GM12878 (cell line): Measurements from ENCODE around the gene LSMEM2. TPM values are rescaled to one million over a fixed set of nuclear protein-coding genes. Genes with fewer than 3 reads are reported as not detected.

ENCODE experiments used
- ATAC-seq: fragments of 200-7000 bp; cut with Tn5 transposase; 3 replicates; pipeline ENCODE4 v1.9.1; 2020; ENCODE audit warnings: mild to moderate bottlenecking, moderate library complexity
- BruUV-seq: library from RNA; stranded (reverse); fragments of 400-500 nt; replicated peaks from 2 replicates; lab custom pipeline; 2021; lab: Mats Ljungman, UMichigan
- CTCF ChIA-PET: fragments of 300-600 bp; sonication (Branson Sonifier 250); formaldehyde crosslinking; extraction: SDS; loops from one replicate; lab custom pipeline; 2021; ENCODE audit warnings: inconsistent platforms; lab: Yijun Ruan, JAX
- POLR2A ChIA-PET: fragments of 350-600 bp; formaldehyde crosslinking; extraction: SDS; loops from one replicate; lab custom pipeline; 2021; ENCODE audit warnings: inconsistent platforms; lab: Charles Lee
- RAD21 ChIA-PET: fragments of 300-600 bp; sonication (Branson Sonifier 250); formaldehyde crosslinking; loops from one replicate; lab custom pipeline; 2023; ENCODE audit warnings: antibody characterized with exemption; ENCODE audit not compliant: unreplicated experiment; lab: Charles Lee
- SMC1A ChIA-PET: fragments of 300-600 bp; sonication (Branson Sonifier 250); formaldehyde crosslinking; loops from one replicate; lab custom pipeline; 2023; ENCODE audit not compliant: unreplicated experiment, uncharacterized antibody; lab: Charles Lee
- DNase-seq: peaks from one replicate; pipeline ENCODE4 v3.0.0-alpha.2; 2011; ENCODE audit warnings: low read depth, low spot score
- FAIRE-seq: peaks from 3 replicates; lab custom pipeline; 2011; peaks lifted over from hg19 to GRCh38; lab: Jason Lieb, UNC
- H2AFZ ChIP-seq: 2 replicates; pipeline ENCODE4 v1.6.0; 2011; ENCODE audit warnings: low read depth, low read length, control low read depth; ENCODE audit not compliant: control insufficient read depth
- H3K27ac ChIP-seq: 2 replicates; pipeline ENCODE4 v1.5.1; 2011; ENCODE audit warnings: control low read depth; ENCODE audit not compliant: control insufficient read depth, insufficient read depth
- H3K27me3 ChIP-seq, 2 experiments: replicated peaks in 1 of 2; 2 replicates each; pipeline versions ENCODE4 v1.6.0 to v1.6.1; 2011; ENCODE audit warnings: low read length in 1 of 2; ENCODE audit not compliant: control insufficient read depth in 2 of 2, insufficient read depth in 2 of 2
- H3K36me3 ChIP-seq, 2 experiments: 2 replicates each; pipeline ENCODE4 v1.5.1; 2011; ENCODE audit warnings: low read length in 1 of 2; ENCODE audit not compliant: control insufficient read depth in 2 of 2, insufficient read depth in 2 of 2
- H3K4me1 ChIP-seq: 2 replicates; pipeline ENCODE4 v1.6.1; 2011; ENCODE audit warnings: mild to moderate bottlenecking, low read length, moderate library complexity, mixed read lengths; ENCODE audit not compliant: control insufficient read depth, insufficient read depth
- H3K4me2 ChIP-seq: 2 replicates; pipeline ENCODE4 v1.6.0; 2011; ENCODE audit warnings: control low read depth; ENCODE audit not compliant: control insufficient read depth, insufficient read depth
- H3K4me3 ChIP-seq: fragments of 200-600 bp; sonication (generic); 2 replicates; pipeline ENCODE4 v1.5.1; 2016
- H3K79me2 ChIP-seq: 2 replicates; pipeline ENCODE4 v1.6.0; 2011; ENCODE audit warnings: low read length; ENCODE audit not compliant: control insufficient read depth, insufficient read depth
- H3K9ac ChIP-seq: 2 replicates; pipeline ENCODE4 v1.8.0; 2011; ENCODE audit warnings: low read length, control low read depth, mixed read lengths; ENCODE audit not compliant: control insufficient read depth, insufficient read depth
- H3K9me3 ChIP-seq: replicated peaks from 3 replicates; pipeline ENCODE4 v1.5.1; 2011; ENCODE audit warnings: mild to moderate bottlenecking, low read length; ENCODE audit not compliant: control insufficient read depth, insufficient read depth
- H4K20me1 ChIP-seq: 2 replicates; pipeline ENCODE4 v1.6.0; 2011; ENCODE audit not compliant: control insufficient read depth, insufficient read depth
- ATF7 ChIP-seq: fragments of 450-650 bp; IDR thresholded peaks from 2 replicates; pipeline ENCODE4 v1.6.1; 2016; ENCODE audit warnings: low read depth, mild to moderate bottlenecking
- BCLAF1 ChIP-seq: fragments of 450-650 bp; IDR thresholded peaks from 2 replicates; pipeline ENCODE4 v1.6.1; 2017; ENCODE audit warnings: antibody characterized with exemption, mild to moderate bottlenecking, moderate library complexity
- BMI1 ChIP-seq: fragments of 450-650 bp; IDR thresholded peaks from 2 replicates; pipeline ENCODE4 v1.6.1; 2016; ENCODE audit warnings: mild to moderate bottlenecking, moderate library complexity, borderline replicate concordance
- CHD4 ChIP-seq: fragments of 200-600 bp; sonication (generic); IDR thresholded peaks from 2 replicates; pipeline ENCODE4 v1.6.1; 2016; ENCODE audit warnings: mild to moderate bottlenecking
- EP300 ChIP-seq, 2 experiments: fragments of 150-350 bp in 1 of 2; IDR thresholded peaks; 2 replicates each; pipeline ENCODE4 v1.6.1; 2011 to 2012; ENCODE audit warnings: low read depth in 2 of 2, low read length in 2 of 2, borderline replicate concordance in 1 of 2, improper control_type of control experiment in 1 of 2, inconsistent platforms in 1 of 2; ENCODE audit not compliant: control insufficient read depth in 1 of 2
- GATAD2B ChIP-seq: fragments of 450-650 bp; conservative IDR thresholded peaks from 2 replicates; pipeline ENCODE4 v1.6.1; 2017; ENCODE audit warnings: low read depth, mild to moderate bottlenecking, moderate library complexity
- IRF4 ChIP-seq: IDR thresholded peaks from 2 replicates; pipeline ENCODE4 v1.6.1; 2011; ENCODE audit warnings: low read depth, low read length
- IRF5 ChIP-seq: fragments of 450-650 bp; IDR thresholded peaks from 2 replicates; pipeline ENCODE4 v1.6.1; 2017; ENCODE audit warnings: borderline replicate concordance
- MEF2A ChIP-seq: IDR thresholded peaks from 2 replicates; pipeline ENCODE4 v1.6.1; 2011; ENCODE audit warnings: low read depth, mild to moderate bottlenecking, low read length, moderate library complexity; ENCODE audit not compliant: insufficient read depth
- MYC ChIP-seq: IDR thresholded peaks from 2 replicates; pipeline ENCODE4 v1.6.1; 2011; ENCODE audit warnings: mild to moderate bottlenecking, low read length, moderate library complexity, inconsistent platforms; ENCODE audit not compliant: insufficient read depth, insufficient replicate concordance, insufficient read length, severe bottlenecking
- NR2C1 ChIP-seq: fragments of 450-650 bp; IDR thresholded peaks from 2 replicates; pipeline ENCODE4 v1.6.1; 2017; ENCODE audit warnings: antibody characterized with exemption, mild to moderate bottlenecking, moderate library complexity
- NRF1 ChIP-seq: conservative IDR thresholded peaks from 2 replicates; pipeline ENCODE4 v1.6.1; 2011; ENCODE audit warnings: mild to moderate bottlenecking, low read depth, low read length, improper control_type of control experiment
- PML ChIP-seq: IDR thresholded peaks from 2 replicates; pipeline ENCODE4 v1.6.1; 2012; ENCODE audit warnings: low read length, inconsistent platforms
- POLR2AphosphoS5 ChIP-seq: IDR thresholded peaks from 2 replicates; pipeline ENCODE4 v1.6.1; 2011; ENCODE audit warnings: mild to moderate bottlenecking, low read length, inconsistent platforms
- RCOR1 ChIP-seq: conservative IDR thresholded peaks from 2 replicates; pipeline ENCODE4 v1.6.1; 2012; ENCODE audit warnings: low read depth, low read length, improper control_type of control experiment
- SMAD1 ChIP-seq: fragments of 450-650 bp; IDR thresholded peaks from 2 replicates; pipeline ENCODE4 v1.6.1; 2018; ENCODE audit warnings: mild to moderate bottlenecking, low read depth; ENCODE audit not compliant: partially characterized antibody
- STAT3 ChIP-seq: IDR thresholded peaks from 2 replicates; pipeline ENCODE4 v1.6.1; 2011; ENCODE audit warnings: low read depth, low read length, improper control_type of control experiment
- TAF1 ChIP-seq: IDR thresholded peaks from 2 replicates; pipeline ENCODE4 v1.6.1; 2011; ENCODE audit warnings: mild to moderate bottlenecking, low read depth, low read length, borderline replicate concordance
- ZNF217 ChIP-seq: fragments of 450-650 bp; IDR thresholded peaks from 2 replicates; pipeline ENCODE4 v1.6.1; 2017; ENCODE audit warnings: antibody characterized with exemption, mild to moderate bottlenecking
- WGBS: methylation state at CpG from one replicate; pipeline ENCODE4 v1.1.6; 2016; ENCODE audit warnings: low lambda C conversion rate; ENCODE audit not compliant: insufficient replicate concordance, insufficient coverage; ENCODE audit errors: missing lambda C conversion rate; 5-methylcytosine and 5-hydroxymethylcytosine counted together
- in situ Hi-C: fragments of 300-500 bp; cut with MboI; formaldehyde crosslinking; loops from 9 replicates; pipeline ENCODE4 v1.14.3; 2018; ENCODE audit warnings: mixed read lengths
- intact Hi-C: fragments of 100-400 bp; cut with micrococcal nuclease; formaldehyde crosslinking; loops from one replicate; pipeline ENCODE4 v1.14.2; 2022; ENCODE audit not compliant: unreplicated experiment
- polyA plus RNA-seq, 11 experiments: library from polyadenylated mRNA; depleted of rRNA in 4 of 11; unstranded in 6 of 11; stranded (reverse) in 5 of 11; fragments of >200 nt; fragmentation: Nextera tagmentation in 4 of 11; fragmentation: Illumina TruSeq in 1 of 11; extraction: Ambion mirVana in 4 of 11; extraction: Trizol in 1 of 11; gene quantifications; 1 replicate in 1 of 11; 2 replicates in 10 of 11; pipeline versions ENCODE4 v1.2.1 to v1.2.3, GENCODE V29; 2011 to 2016; ENCODE audit warnings: inconsistent platforms in 2 of 11, missing spikeins in 2 of 11, low read depth in 1 of 11
- total RNA-seq, 4 experiments: library from RNA; depleted of rRNA in 3 of 4; stranded (reverse); fragments of >200 nt in 3 of 4; fragmentation: Illumina TruSeq in 1 of 4; extraction: Trizol in 1 of 4; gene quantifications; 2 replicates each; pipeline versions ENCODE4 v1.2.1 to v1.2.3, GENCODE V29; 2013 to 2021

Gene LSMEM2
- total and polyA plus RNA-seq, 10 of the 15 experiments (the other 5 are each of a cell fraction or from before 2014, with no cell fraction given), result 0.17 TPM; not detected in 9

GRCh38 chr3:50334339-50335075 lies 55.6 kb downstream of the LSMEM2 start:
- Histone ChIP-seq H3K4me3 (peak overlapping the region; percentile 28; the same call in 1 of the 2 replicates), H3K36me3 (peaks cover 16 to 25% of the 10 kb centered on the region in 2 experiments), H3K27me3 (no peaks in the 10 kb centered on the region), H3K27ac (no peak overlapping the region; the same call in 1 of the 2 replicates), H2AFZ (no peak overlapping the region), H4K20me1 (no peaks in the 10 kb centered on the region; the same call in 1 of the 2 replicates), H3K79me2 (peaks cover 64% of the 10 kb centered on the region), H3K4me1 (peaks cover 10% of the 10 kb centered on the region; the same call in 1 of the 2 replicates), H3K9me3 (no peaks in the 10 kb centered on the region), H3K9ac (peak overlapping the region; percentile 15; the same call in 1 of the 2 replicates), H3K4me2 (peak overlapping the region; percentile 77)
- FAIRE-seq (no peak), DNase-seq (no peak), ATAC-seq (no peak)
- CTCF ChIA-PET, result interaction anchor here (1.5 to 10.5 kb wide), 2 partner anchors 12 to 36 kb away, joined by 5 to 72 read pairs; partner anchors contain the start of genes HYAL2, HYAL3 and NAA80
- RAD21 ChIA-PET, result interaction anchor here (0.5 kb wide), 1 partner anchor 135 kb away, joined by 3 read pairs; no protein-coding TSS in a partner anchor
- TF ChIP-seq TAF1 (no peak), EP300 (IDR thresholded peaks at IDR 0.05; ENCODE audit: borderline replicate concordance in 1 of 2, control insufficient read depth in 1 of 2, low read depth in 2 of 2, low read length in 2 of 2) (no peak), BMI1 (no peak), PML (no peak), IRF4 (no peak), IRF5 (no peak), ZNF217 (no peak), RCOR1 (no peak), POLR2AphosphoS5 (no peak), MYC (no peak), MEF2A (no peak), SMAD1 (no peak), GATAD2B (no peak), CHD4 (no peak), ATF7 (no peak), NR2C1 (no peak), BCLAF1 (no peak), STAT3 (no peak), NRF1 (no peak)
- in situ Hi-C loops, result loop anchor here (10.0 kb wide), 1 partner anchor 1060 kb away; the partner anchor contains the start of gene RBM15B
- 54% methylated on average over 5 of the region's 5 CpGs for WGBS
- BruUV-seq, result no TSS peak
- intact Hi-C loops, result loop anchor here (5.0 kb wide), 2 partner anchors 37 to 97 kb away; partner anchors contain the start of genes GNAI2, HYAL3 and NAA80
- POLR2A ChIA-PET, result interaction anchor here (0.5 to 1.7 kb wide), 4 partner anchors 12 to 375 kb away, joined by 3 to 6 read pairs (median 4); partner anchors contain the start of gene HYAL2
- SMC1A ChIA-PET, result interaction anchor here (1.5 kb wide), 1 partner anchor 13 kb away, joined by 3 read pairs; no protein-coding TSS in a partner anchor
